Caco-2 (cell line): ENCODE results near the gene PHYHD1. TPM values are rescaled to one million over a fixed set of nuclear protein-coding genes. Genes with fewer than 3 reads are reported as not detected.

Source experiments
- BruUV-seq: library from RNA; stranded (reverse); fragments of 400-500 nt; replicated peaks from 2 replicates; lab custom pipeline; 2021; lab: Mats Ljungman, UMichigan
- CTCF ChIA-PET: fragments of 300-600 bp; sonication (Branson Sonifier 250); formaldehyde crosslinking; loops from one replicate; lab custom pipeline; 2022; ENCODE audit warnings: antibody characterized with exemption; lab: Charles Lee
- POLR2A ChIA-PET: fragments of 300-600 bp; sonication (Branson Sonifier 250); formaldehyde crosslinking; loops from one replicate; lab custom pipeline; 2022; ENCODE audit warnings: antibody characterized with exemption; lab: Charles Lee
- DNase-seq, 2 experiments: peaks; one replicate each; pipeline versions ENCODE4 v3.0.0 to v3.0.0-alpha.2; 2020 to 2022
- H3K27me3 ChIP-seq: replicated peaks from 2 replicates; pipeline ENCODE4 v1.6.0; 2011; ENCODE audit warnings: low read length; ENCODE audit not compliant: control insufficient read depth, insufficient read depth
- H3K36me3 ChIP-seq: 2 replicates; pipeline ENCODE4 v1.5.1; 2011; ENCODE audit warnings: low read length; ENCODE audit not compliant: control insufficient read depth, insufficient read depth
- H3K4me1 ChIP-seq: fragments of 250-450 bp; sonication (Bioruptor Pico); 2 replicates; pipeline ENCODE4 v1.5.1; 2020; ENCODE audit warnings: mild to moderate bottlenecking
- H3K4me3 ChIP-seq: 2 replicates; pipeline ENCODE4 v1.5.1; 2011; ENCODE audit warnings: low read depth, mild to moderate bottlenecking, control low read depth, low read length
- H3K9me3 ChIP-seq: fragments of 250-450 bp; sonication (Bioruptor Pico); 2 replicates; pipeline ENCODE4 v1.5.1; 2020; ENCODE audit warnings: mild to moderate bottlenecking, moderate library complexity
- H3K27ac Mint-ChIP-seq: one replicate; pipeline ENCODE4 v1.8.0; 2022; ENCODE audit warnings: mixed read lengths; ENCODE audit not compliant: unreplicated experiment
- H3K27me3 Mint-ChIP-seq: one replicate; pipeline ENCODE4 v1.8.0; 2022; ENCODE audit warnings: mixed read lengths; ENCODE audit not compliant: insufficient read depth, unreplicated experiment
- H3K36me3 Mint-ChIP-seq: one replicate; pipeline ENCODE4 v1.8.0; 2022; ENCODE audit warnings: mild to moderate bottlenecking, mixed read lengths; ENCODE audit not compliant: insufficient read depth, unreplicated experiment
- H3K4me1 Mint-ChIP-seq: one replicate; pipeline ENCODE4 v1.8.0; 2022; ENCODE audit warnings: low read depth, mixed read lengths; ENCODE audit not compliant: unreplicated experiment
- H3K4me3 Mint-ChIP-seq: one replicate; pipeline ENCODE4 v1.8.0; 2022; ENCODE audit warnings: mild to moderate bottlenecking, moderate library complexity, mixed read lengths; ENCODE audit not compliant: unreplicated experiment
- H3K9me3 Mint-ChIP-seq: one replicate; pipeline ENCODE4 v1.8.0; 2022; ENCODE audit warnings: mixed read lengths; ENCODE audit not compliant: unreplicated experiment
- CTCF ChIP-seq, 2 experiments: fragments of 200-600 bp in 1 of 2; IDR thresholded peaks; 1 replicate in 1 of 2; 2 replicates in 1 of 2; pipeline versions ENCODE4 v1.5.1 to v1.8.0; 2011 to 2022; ENCODE audit warnings: antibody characterized with exemption in 1 of 2, control low read depth in 1 of 2, inconsistent platforms in 1 of 2, low read depth in 1 of 2, low read length in 1 of 2, mild to moderate bottlenecking in 1 of 2, moderate library complexity in 1 of 2; ENCODE audit not compliant: insufficient read depth in 1 of 2, severe bottlenecking in 1 of 2, unreplicated experiment in 1 of 2
- intact Hi-C: fragments of 100-400 bp; cut with micrococcal nuclease; formaldehyde crosslinking; loops from one replicate; pipeline ENCODE4 v1.10.0; 2022; ENCODE audit not compliant: unreplicated experiment
- total RNA-seq: library from RNA; stranded (reverse); gene quantifications from 2 replicates; pipeline ENCODE4 v1.2.3, GENCODE V29; 2022

Gene PHYHD1
- total RNA-seq, 1 experiment from 2014 or later = 0.59 TPM

- no peak for DNase-seq
- TF ChIP-seq CTCF (IDR thresholded peaks at IDR 0.05; ENCODE audit: insufficient read depth in 1 of 2, low read depth in 1 of 2, low read length in 1 of 2, severe bottlenecking in 1 of 2, unreplicated experiment in 1 of 2) = no peak
- POLR2A ChIA-PET = no interaction called here
- H3K9me3 Mint-ChIP-seq = no peaks in the 10 kb centered on the region
- H3K27ac Mint-ChIP-seq = no peak overlapping the region
- peaks cover 5% of the 10 kb centered on the region for H3K36me3 Mint-ChIP-seq
- no TSS peak for BruUV-seq
- no peaks in the 10 kb centered on the region for H3K27me3 Mint-ChIP-seq
- peaks cover 8% of the 10 kb centered on the region for H3K4me1 Mint-ChIP-seq
- no peak overlapping the region for H3K4me3 Mint-ChIP-seq
- Histone ChIP-seq H3K9me3 (no peaks in the 10 kb centered on the region), H3K36me3 (no peaks in the 10 kb centered on the region), H3K4me3 (no peak overlapping the region), H3K27me3 (no peaks in the 10 kb centered on the region), H3K4me1 (peaks cover 5% of the 10 kb centered on the region; the same call in 1 of the 2 replicates)
- CTCF ChIA-PET = interaction anchor here (0.9 to 2.7 kb wide), 5 partner anchors 51 to 110 kb away, joined by 3 to 12 read pairs (median 5); partner anchors contain the start of gene ENDOG
- intact Hi-C loops = loop anchor here (1.0 to 2.0 kb wide), 4 partner anchors 48 to 195 kb away; partner anchors contain the start of gene KYAT1
Observed at GRCh38 chr9:128928624-128929023, 7.8 kb downstream of the PHYHD1 start.

- Histone ChIP-seq H3K4me1 (peaks cover 5% of the 10 kb centered on the region; the same call in 1 of the 2 replicates), H3K4me3 (no peak overlapping the region), H3K36me3 (no peaks in the 10 kb centered on the region), H3K27me3 (no peaks in the 10 kb centered on the region), H3K9me3 (no peaks in the 10 kb centered on the region)
- TF ChIP-seq CTCF (IDR thresholded peaks at IDR 0.05; ENCODE audit: insufficient read depth in 1 of 2, low read depth in 1 of 2, low read length in 1 of 2, severe bottlenecking in 1 of 2, unreplicated experiment in 1 of 2) = no peak
- no peaks in the 10 kb centered on the region for H3K27me3 Mint-ChIP-seq
- ChIA-PET POLR2A (no interaction called here), CTCF (interaction anchor here (0.5 to 2.7 kb wide), 4 partner anchors 25 to 111 kb away, joined by 3 to 12 read pairs (median 3); partner anchors contain the start of genes ENDOG, KYAT1 and LRRC8A)
- DNase-seq = no peak
- BruUV-seq = no TSS peak
- intact Hi-C loops = loop anchor here (2.0 kb wide), 1 partner anchor 49 kb away; the partner anchor contains the start of gene KYAT1
- no peaks in the 10 kb centered on the region for H3K9me3 Mint-ChIP-seq
- peaks cover 5% of the 10 kb centered on the region for H3K36me3 Mint-ChIP-seq
- H3K4me1 Mint-ChIP-seq = peaks cover 8% of the 10 kb centered on the region
- no peak overlapping the region for H3K27ac Mint-ChIP-seq
- H3K4me3 Mint-ChIP-seq = no peak overlapping the region
Observed at GRCh38 chr9:128929560-128929959, 8.8 kb downstream of the PHYHD1 start.

GRCh38 chr9:128933731-128934130 is 12.9 kb downstream of the PHYHD1 start:
- no peaks in the 10 kb centered on the region for H3K9me3 ChIP-seq
- no peak for TF ChIP-seq CTCF (IDR thresholded peaks at IDR 0.05; ENCODE audit: insufficient read depth in 1 of 2, low read depth in 1 of 2, low read length in 1 of 2, severe bottlenecking in 1 of 2, unreplicated experiment in 1 of 2)
- H3K4me1 Mint-ChIP-seq = no peaks in the 10 kb centered on the region
- H3K27me3 ChIP-seq = no peaks in the 10 kb centered on the region
- H3K36me3 ChIP-seq = no peaks in the 10 kb centered on the region
- CTCF ChIA-PET = no interaction called here
- intact Hi-C loops = no loop called here
- POLR2A ChIA-PET = interaction anchor here (0.6 to 0.7 kb wide), 2 partner anchors 14 to 33 kb away, joined by 4 to 8 read pairs; no protein-coding TSS in a partner anchor
- peaks cover 7% of the 10 kb centered on the region for H3K36me3 Mint-ChIP-seq
- H3K9me3 Mint-ChIP-seq = no peaks in the 10 kb centered on the region
- no peak overlapping the region for H3K4me3 ChIP-seq
- no peak for DNase-seq
- H3K4me1 ChIP-seq = no peaks in the 10 kb centered on the region
- no peaks in the 10 kb centered on the region for H3K27me3 Mint-ChIP-seq
- BruUV-seq = no TSS peak
- H3K27ac Mint-ChIP-seq = no peak overlapping the region
- no peak overlapping the region for H3K4me3 Mint-ChIP-seq
